Loucy (cell line): Measurements from ENCODE around the gene OR5T2.

ENCODE experiments used
- H2AFZ ChIP-seq: fragments of 200-600 bp; sonication (generic); 2 replicates; pipeline ENCODE4 v1.6.0; 2016; ENCODE audit warnings: antibody characterized with exemption, mild to moderate bottlenecking, low read length, moderate library complexity
- H3F3A ChIP-seq: fragments of 200-600 bp; 2 replicates; pipeline ENCODE4 v1.6.0; 2016; ENCODE audit warnings: antibody characterized with exemption, low read depth, mild to moderate bottlenecking
- H3K27me3 ChIP-seq: fragments of 200-600 bp; sonication (generic); 2 replicates; pipeline ENCODE4 v1.6.1; 2014; ENCODE audit warnings: low read length, mild to moderate bottlenecking; ENCODE audit not compliant: insufficient read depth, poor library complexity, severe bottlenecking
- H3K36me3 ChIP-seq: fragments of 200-600 bp; sonication (generic); 2 replicates; pipeline ENCODE4 v1.6.1; 2016; ENCODE audit warnings: low read length; ENCODE audit not compliant: insufficient read depth
- H3K4me1 ChIP-seq: fragments of 200-600 bp; sonication (generic); 2 replicates; pipeline ENCODE4 v1.5.1; 2014; ENCODE audit warnings: low read length, mild to moderate bottlenecking; ENCODE audit not compliant: insufficient read depth, poor library complexity, severe bottlenecking
- H3K4me2 ChIP-seq: fragments of 200-600 bp; sonication (generic); 2 replicates; pipeline ENCODE4 v1.6.0; 2014; ENCODE audit warnings: antibody characterized with exemption, low read length, low read depth, mild to moderate bottlenecking; ENCODE audit not compliant: poor library complexity, severe bottlenecking
- H3K4me3 ChIP-seq: fragments of 200-600 bp; sonication (generic); 2 replicates; pipeline ENCODE4 v1.5.1; 2014; ENCODE audit warnings: low read length, mild to moderate bottlenecking, mixed read lengths; ENCODE audit not compliant: poor library complexity, severe bottlenecking
- H3K79me2 ChIP-seq: fragments of 200-600 bp; sonication (generic); 2 replicates; pipeline ENCODE4 v1.6.1; 2014; ENCODE audit warnings: low read length; ENCODE audit not compliant: insufficient read depth
- H3K9ac ChIP-seq: fragments of 200-600 bp; sonication (generic); 2 replicates; pipeline ENCODE4 v1.6.0; 2014; ENCODE audit warnings: mild to moderate bottlenecking, low read depth, low read length, moderate library complexity; ENCODE audit not compliant: poor library complexity, severe bottlenecking
- H3K9me2 ChIP-seq: fragments of 200-600 bp; sonication (generic); replicated peaks from 2 replicates; pipeline ENCODE4 v1.6.1; 2016; ENCODE audit warnings: low read depth, low read length, mixed read lengths
- H3K9me3 ChIP-seq: fragments of 200-600 bp; sonication (generic); 2 replicates; pipeline ENCODE4 v1.6.1; 2014; ENCODE audit warnings: mild to moderate bottlenecking, antibody characterized with exemption, low read length, low read depth; ENCODE audit not compliant: insufficient read depth
- H4K20me1 ChIP-seq: fragments of 200-600 bp; sonication (generic); 2 replicates; pipeline ENCODE4 v1.6.0; 2014; ENCODE audit warnings: antibody characterized with exemption, low read length, mild to moderate bottlenecking; ENCODE audit not compliant: insufficient read depth, poor library complexity, severe bottlenecking
- CTCF ChIP-seq: fragments of 200-600 bp; sonication (generic); conservative IDR thresholded peaks from 2 replicates; pipeline ENCODE4 v1.5.1; 2014; ENCODE audit warnings: mild to moderate bottlenecking, antibody characterized with exemption, low read length
- EZH2phosphoT487 ChIP-seq: fragments of 200-600 bp; IDR thresholded peaks from 2 replicates; pipeline ENCODE4 v1.6.1; 2018; ENCODE audit warnings: antibody characterized with exemption, mild to moderate bottlenecking, moderate library complexity, borderline replicate concordance

The OR5T2 gene

GRCh38 chr11:56234155-56234554 is at the start of gene OR5T2:
Gene OR5T2, minus strand, starts transcription at chr11:56234255. Its CDS starts 1,193 bp downstream, at chr11:56233062.
- Histone ChIP-seq H3K36me3 (no peaks in the 10 kb centered on the region), H4K20me1 (no peaks in the 10 kb centered on the region), H3K9me2 (no peaks in the 10 kb centered on the region), H3F3A (no peaks in the 10 kb centered on the region), H2AFZ (no peak within 1 kb of the TSS), H3K4me3 (no peak within 1 kb of the TSS), H3K9ac (no peak within 1 kb of the TSS), H3K4me2 (no peak within 1 kb of the TSS), H3K79me2 (no peaks in the 10 kb centered on the region), H3K9me3 (no peaks in the 10 kb centered on the region), H3K27me3 (no peaks in the 10 kb centered on the region), H3K4me1 (no peaks in the 10 kb centered on the region)
- TF ChIP-seq CTCF (no peak), EZH2phosphoT487 (no peak)

- H3K9me3 ChIP-seq, result no peaks in the 10 kb centered on the region
- no peaks in the 10 kb centered on the region for H3K36me3 ChIP-seq
- no peaks in the 10 kb centered on the region for H3K79me2 ChIP-seq
- no peak within 1 kb of the TSS for H2AFZ ChIP-seq
- no peaks in the 10 kb centered on the region for H3F3A ChIP-seq
- H3K9me2 ChIP-seq, result no peaks in the 10 kb centered on the region
- H3K4me3 ChIP-seq, result no peak within 1 kb of the TSS
- no peaks in the 10 kb centered on the region for H3K27me3 ChIP-seq
- H3K9ac ChIP-seq, result no peak within 1 kb of the TSS
- H3K4me2 ChIP-seq, result no peak within 1 kb of the TSS
- H4K20me1 ChIP-seq, result no peaks in the 10 kb centered on the region
- H3K4me1 ChIP-seq, result no peaks in the 10 kb centered on the region
- TF ChIP-seq EZH2phosphoT487 (no peak), CTCF (no peak)
These were observed 39.8 kb upstream of the OR5T2 start, which contains the start of gene OR5T1 for GRCh38 chr11:56273854-56274253. Gene OR5T1, plus strand, starts transcription at chr11:56274154. Its CDS starts 1,485 bp downstream, at chr11:56275639.

GRCh38 chr11:56271092-56271491 is 37.0 kb upstream of the OR5T2 start:
- Histone ChIP-seq H3K4me2 (no peak overlapping the region), H4K20me1 (no peaks in the 10 kb centered on the region), H3K79me2 (no peaks in the 10 kb centered on the region), H3K27me3 (no peaks in the 10 kb centered on the region), H3K9ac (no peak overlapping the region), H3K4me3 (no peak overlapping the region), H2AFZ (no peak overlapping the region), H3K4me1 (no peaks in the 10 kb centered on the region), H3K9me2 (no peaks in the 10 kb centered on the region), H3K9me3 (no peaks in the 10 kb centered on the region), H3K36me3 (no peaks in the 10 kb centered on the region), H3F3A (no peaks in the 10 kb centered on the region)
- TF ChIP-seq EZH2phosphoT487 (no peak), CTCF (no peak)
